Measurements from ENCODE around the gene KLHL30.

DNA sequence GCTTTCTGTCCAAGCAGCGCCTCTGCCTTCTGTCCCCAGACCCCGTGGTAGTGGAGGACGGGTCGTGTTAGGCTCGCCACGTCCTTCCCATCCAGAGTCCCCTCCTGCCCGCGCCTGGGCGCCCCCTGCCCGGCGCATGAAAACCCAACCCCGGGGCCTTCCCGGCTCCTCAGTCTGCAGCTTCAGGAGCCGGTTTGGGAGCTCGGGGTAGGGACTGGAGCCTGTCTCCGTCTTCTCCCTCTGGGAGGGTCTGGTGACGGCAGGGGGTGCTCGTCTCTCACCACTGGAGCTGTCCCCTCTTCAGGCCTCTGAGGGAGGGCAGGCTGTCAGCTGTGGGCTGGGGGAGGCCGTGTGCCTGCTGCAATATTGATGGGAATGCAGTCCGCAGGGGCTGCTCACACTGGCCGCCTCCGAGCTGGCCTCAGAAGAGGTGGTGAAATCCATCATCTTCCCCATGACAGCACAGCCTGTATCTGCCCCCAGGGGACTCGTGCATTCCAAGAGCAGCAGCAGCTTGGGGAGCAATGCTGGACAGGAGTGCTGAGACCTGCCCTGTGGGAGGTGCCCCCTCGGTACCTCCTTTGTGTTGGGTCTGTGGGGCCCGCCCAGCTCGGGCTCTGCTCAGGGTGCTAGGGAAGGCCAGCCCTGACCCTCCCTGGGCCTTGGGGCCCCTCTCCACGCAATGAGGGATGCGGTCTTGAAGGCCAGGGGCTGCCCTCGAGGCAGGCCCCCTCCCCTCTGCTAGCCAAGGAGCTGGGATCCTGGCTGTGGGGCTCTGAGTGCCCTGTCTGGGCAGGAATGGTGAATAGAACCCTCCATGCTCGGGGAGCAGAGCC is 17.8 kb upstream of the KLHL30 start:
- TF ChIP-seq POLR2A (IDR thresholded peaks at IDR 0.05): no peak
- TF ChIP-seq, protein P1, sequence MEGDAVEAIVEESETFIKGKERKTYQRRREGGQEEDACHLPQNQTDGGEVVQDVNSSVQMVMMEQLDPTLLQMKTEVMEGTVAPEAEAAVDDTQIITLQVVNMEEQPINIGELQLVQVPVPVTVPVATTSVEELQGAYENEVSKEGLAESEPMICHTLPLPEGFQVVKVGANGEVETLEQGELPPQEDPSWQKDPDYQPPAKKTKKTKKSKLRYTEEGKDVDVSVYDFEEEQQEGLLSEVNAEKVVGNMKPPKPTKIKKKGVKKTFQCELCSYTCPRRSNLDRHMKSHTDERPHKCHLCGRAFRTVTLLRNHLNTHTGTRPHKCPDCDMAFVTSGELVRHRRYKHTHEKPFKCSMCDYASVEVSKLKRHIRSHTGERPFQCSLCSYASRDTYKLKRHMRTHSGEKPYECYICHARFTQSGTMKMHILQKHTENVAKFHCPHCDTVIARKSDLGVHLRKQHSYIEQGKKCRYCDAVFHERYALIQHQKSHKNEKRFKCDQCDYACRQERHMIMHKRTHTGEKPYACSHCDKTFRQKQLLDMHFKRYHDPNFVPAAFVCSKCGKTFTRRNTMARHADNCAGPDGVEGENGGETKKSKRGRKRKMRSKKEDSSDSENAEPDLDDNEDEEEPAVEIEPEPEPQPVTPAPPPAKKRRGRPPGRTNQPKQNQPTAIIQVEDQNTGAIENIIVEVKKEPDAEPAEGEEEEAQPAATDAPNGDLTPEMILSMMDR (IDR thresholded peaks at IDR 0.05): no peak
